Common myeloid progenitor, CD34-positive (primary cell): Measurements from ENCODE around the gene FAM120AOS.

Experiments used
- CTCF ChIA-PET: fragments of 350-600 bp; sonication (Branson Sonifier 250); formaldehyde crosslinking; loops from one replicate; lab custom pipeline; 2021; ENCODE audit warnings: antibody characterized with exemption; lab: Charles Lee
- POLR2A ChIA-PET: fragments of 350-600 bp; sonication (Branson Sonifier 250); formaldehyde crosslinking; loops from one replicate; lab custom pipeline; 2021; ENCODE audit warnings: antibody characterized with exemption; lab: Charles Lee
- DNase-seq, 3 donors: peaks; one replicate each; pipeline versions ENCODE4 v3.0.0 to v3.0.0-alpha.2; 2013
- H3K27ac ChIP-seq, 2 experiments: 1 replicate in 1 of 2; 2 replicates in 1 of 2; pipeline ENCODE4 v1.7.0; 2013; ENCODE audit warnings: inconsistent platforms in 2 of 2, low read length in 2 of 2, mild to moderate bottlenecking in 2 of 2, low read depth in 1 of 2, moderate library complexity in 1 of 2; ENCODE audit not compliant: severe bottlenecking in 2 of 2, insufficient read depth in 1 of 2, poor library complexity in 1 of 2
- H3K27me3 ChIP-seq, 5 experiments: replicated peaks in 2 of 5; 1 replicate in 3 of 5; 2 replicates in 2 of 5; pipeline versions ENCODE4 v1.6.1 to v1.7.0; 2013; ENCODE audit warnings: low read length in 4 of 5, mild to moderate bottlenecking in 2 of 5, moderate library complexity in 2 of 5, inconsistent platforms in 1 of 5; ENCODE audit not compliant: insufficient read depth in 5 of 5, control insufficient read depth in 4 of 5
- H3K36me3 ChIP-seq, 4 experiments: 1 replicate in 2 of 4; 2 replicates in 2 of 4; pipeline versions ENCODE4 v1.6.1 to v1.7.0; 2013; ENCODE audit warnings: low read length in 3 of 4, control low read depth in 1 of 4, mild to moderate bottlenecking in 1 of 4; ENCODE audit not compliant: control insufficient read depth in 4 of 4, insufficient read depth in 4 of 4
- H3K4me1 ChIP-seq, 4 experiments: 1 replicate in 3 of 4; 2 replicates in 1 of 4; pipeline versions ENCODE4 v1.6.1 to v1.7.1; 2013; ENCODE audit warnings: low read length in 3 of 4, mild to moderate bottlenecking in 3 of 4, control low read depth in 1 of 4, inconsistent platforms in 1 of 4, moderate library complexity in 1 of 4; ENCODE audit not compliant: control insufficient read depth in 4 of 4, insufficient read depth in 4 of 4; ENCODE audit errors: control extremely low read depth in 1 of 4
- H3K4me3 ChIP-seq, 7 experiments: 1 replicate in 4 of 7; 2 replicates in 3 of 7; pipeline versions ENCODE4 v1.5.1 to v1.7.0; 2013; ENCODE audit warnings: mild to moderate bottlenecking in 7 of 7, low read length in 6 of 7, moderate library complexity in 6 of 7, inconsistent platforms in 2 of 7, low read depth in 2 of 7, control low read depth in 1 of 7; ENCODE audit not compliant: insufficient read depth in 4 of 7, control insufficient read depth in 1 of 7; ENCODE audit errors: extremely low read depth in 1 of 7
- H3K9me3 ChIP-seq, 5 experiments: 1 replicate in 4 of 5; 2 replicates in 1 of 5; pipeline versions ENCODE4 v1.6.1 to v1.7.1; 2013; ENCODE audit warnings: low read length in 4 of 5, mild to moderate bottlenecking in 2 of 5, inconsistent platforms in 1 of 5, low read depth in 1 of 5, moderate library complexity in 1 of 5; ENCODE audit not compliant: control insufficient read depth in 4 of 5, insufficient read depth in 2 of 5; ENCODE audit errors: control extremely low read depth in 1 of 5
- WGBS: methylation state at CpG from one replicate; pipeline ENCODE4 v1.1.5; 2013; ENCODE audit not compliant: insufficient coverage; 5-methylcytosine and 5-hydroxymethylcytosine counted together

FAM120AOS gene

DNA sequence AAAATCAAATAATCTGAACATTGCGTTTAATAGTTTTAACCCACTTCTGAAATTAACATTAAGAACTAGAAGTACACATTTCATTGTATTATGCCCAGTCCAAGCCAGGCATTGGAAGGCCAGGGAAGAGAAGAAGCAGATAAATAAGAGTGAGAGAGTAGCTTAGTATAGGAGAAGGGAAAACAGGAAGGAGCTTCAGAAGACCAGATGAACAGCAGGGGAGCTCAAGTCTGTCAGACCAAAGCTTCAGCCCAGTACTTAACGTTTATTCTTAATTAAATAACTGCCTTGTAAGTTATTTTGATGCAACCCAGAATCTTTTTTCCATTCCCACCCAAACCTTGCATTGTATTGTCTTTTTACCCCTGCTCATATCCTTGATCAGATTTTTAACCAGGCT lies 11.5 kb upstream of the FAM120AOS start:
- H3K4me3 ChIP-seq: no peak overlapping the region
- peak overlapping the region in 1 of 2 experiments; percentile 63 for H3K27ac ChIP-seq
- no peaks in the 10 kb centered on the region for H3K9me3 ChIP-seq
- ChIA-PET CTCF (interaction anchor here (0.9 to 3.0 kb wide), 5 partner anchors 11 to 28 kb away, joined by 3 to 16 read pairs (median 3); partner anchors contain the start of genes FAM120A and FAM120AOS), POLR2A (no interaction called here)
- no peaks in the 10 kb centered on the region for H3K36me3 ChIP-seq
- no CpG with 5 or more reads among the region's 2 CpGs for WGBS
- H3K4me1 ChIP-seq: peaks cover 11 to 58% (median 29%) of the 10 kb centered on the region in 4 experiments
- no peaks in the 10 kb centered on the region for H3K27me3 ChIP-seq
- DNase-seq: no peak

DNA sequence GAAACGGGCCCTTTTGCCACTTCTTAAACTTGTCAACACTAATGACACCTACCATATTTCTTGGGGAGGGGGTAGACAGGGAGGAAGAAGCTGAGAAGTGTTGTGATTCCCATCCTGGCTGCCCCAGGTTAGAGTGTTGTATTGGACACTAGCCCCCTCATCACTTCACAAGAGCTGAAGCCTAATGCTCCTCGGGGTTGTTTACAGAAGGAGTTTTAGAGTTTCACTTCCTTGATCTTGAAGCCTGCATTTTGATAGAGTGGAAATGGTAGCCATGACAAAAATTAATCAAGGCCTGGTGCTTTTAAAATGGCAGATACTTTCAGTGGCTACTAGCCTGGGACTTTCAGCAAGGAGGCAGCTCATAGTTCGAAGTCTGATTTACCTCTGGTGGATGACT lies 11.0 kb upstream of the FAM120AOS start:
- no peak overlapping the region for H3K4me3 ChIP-seq
- H3K9me3 ChIP-seq: no peaks in the 10 kb centered on the region
- no peaks in the 10 kb centered on the region for H3K27me3 ChIP-seq
- H3K27ac ChIP-seq: peak overlapping the region in 1 of 2 experiments; percentile 63
- WGBS: 80% methylated on average over 2 of the region's 3 CpGs
- no peaks in the 10 kb centered on the region for H3K36me3 ChIP-seq
- POLR2A ChIA-PET: no interaction called here
- peaks cover 11 to 60% (median 30%) of the 10 kb centered on the region in 4 experiments for H3K4me1 ChIP-seq
- CTCF ChIA-PET: interaction anchor here (0.9 to 3.0 kb wide), 6 partner anchors 10 to 29 kb away, joined by 3 to 16 read pairs (median 4); partner anchors contain the start of genes FAM120A and FAM120AOS
- no peak for DNase-seq

DNA sequence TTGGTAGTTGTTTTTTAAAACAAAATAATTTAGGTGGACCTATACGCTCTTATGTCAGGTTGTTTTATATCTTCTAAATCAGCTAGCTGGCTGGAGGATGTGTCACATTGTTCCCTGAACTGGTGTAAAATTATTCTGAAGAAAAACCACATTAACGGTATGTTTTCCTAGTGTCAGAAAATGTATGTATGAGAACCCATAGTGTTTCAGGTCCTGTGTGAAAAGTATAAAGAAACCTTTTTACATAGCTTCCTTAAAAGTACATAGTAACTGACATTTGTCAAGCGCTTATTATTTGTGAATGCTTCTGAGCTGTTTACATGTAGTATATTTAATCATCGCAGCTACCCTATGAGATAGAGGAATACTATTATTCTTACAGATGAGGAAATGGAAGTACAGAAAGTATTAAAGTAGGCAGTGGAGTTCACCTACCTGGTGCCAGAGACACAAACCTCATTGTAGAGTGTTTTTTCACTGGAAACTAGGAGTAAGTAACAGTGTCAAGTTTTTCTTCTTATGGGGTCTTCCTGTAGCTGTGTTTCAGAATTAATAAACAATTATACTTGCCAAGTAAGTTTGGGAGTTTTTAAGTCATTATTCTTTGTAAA lies 10.4 kb upstream of the FAM120AOS start:
- Histone ChIP-seq H3K27me3 (no peaks in the 10 kb centered on the region), H3K4me3 (no peak overlapping the region), H3K36me3 (no peaks in the 10 kb centered on the region), H3K27ac (peak overlapping the region in 1 of 2 experiments; percentile 63), H3K4me1 (peaks cover 11 to 61% (median 28%) of the 10 kb centered on the region in 4 experiments), H3K9me3 (no peaks in the 10 kb centered on the region)
- ChIA-PET CTCF (interaction anchor here (0.9 to 3.0 kb wide), 4 partner anchors 10 to 30 kb away, joined by 3 to 16 read pairs (median 4); partner anchors contain the start of gene FAM120AOS), POLR2A (no interaction called here)
- no CpG with 5 or more reads among the region's 4 CpGs for WGBS
- peak in 2 of 3 donors; percentile 18 to 35 for DNase-seq

DNA sequence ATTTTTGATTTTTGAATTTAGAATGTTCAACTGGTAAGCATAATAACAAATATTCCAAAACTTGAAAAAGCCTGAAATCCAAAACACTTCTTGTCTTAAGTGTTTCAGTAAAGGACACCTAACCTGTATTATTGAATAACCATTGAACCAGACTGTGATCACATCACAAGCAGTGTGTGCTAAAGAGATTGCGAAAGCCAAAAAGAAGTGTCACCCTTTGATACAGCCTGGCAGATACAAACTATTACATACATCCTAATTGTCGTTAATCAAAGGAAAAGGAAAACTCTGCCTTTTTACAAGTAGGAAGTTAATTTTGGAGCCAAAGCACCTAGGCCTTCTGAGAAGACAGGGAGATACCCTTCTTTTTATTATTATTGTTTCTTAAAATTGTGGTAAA lies 8.4 kb upstream of the FAM120AOS start:
- Histone ChIP-seq H3K9me3 (no peaks in the 10 kb centered on the region), H3K4me3 (no peak overlapping the region), H3K27me3 (no peaks in the 10 kb centered on the region), H3K27ac (no peak overlapping the region), H3K4me1 (peaks cover 4 to 50% (median 21%) of the 10 kb centered on the region in 4 experiments), H3K36me3 (peaks cover 0 to 8% (median 0%) of the 10 kb centered on the region in 4 experiments)
- whole genome bisulfite sequencing: no CpG with 5 or more reads among the region's 2 CpGs
- no peak for DNase-seq
- ChIA-PET CTCF (interaction anchor here (3.0 kb wide), 1 partner anchor 8 kb away, joined by 16 read pairs; the partner anchor contains the start of gene FAM120AOS), POLR2A (no interaction called here)

DNA sequence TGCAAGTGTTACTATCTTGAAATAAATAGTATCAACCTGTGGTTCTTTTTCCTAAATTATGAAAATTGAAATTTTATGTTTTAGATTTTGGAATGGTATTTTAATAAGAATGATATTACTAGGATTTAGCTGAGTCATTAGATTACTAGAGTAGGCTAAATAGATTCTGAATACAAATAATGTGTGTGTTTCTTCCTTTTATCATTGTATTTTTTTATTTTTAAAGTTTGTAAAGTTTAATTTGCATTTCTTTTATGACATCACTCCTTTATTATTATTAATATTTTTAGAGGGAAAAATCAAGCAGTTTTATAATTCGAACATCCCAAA lies 8.0 kb upstream of the FAM120AOS start:
- no peak overlapping the region for H3K4me3 ChIP-seq
- ChIA-PET POLR2A (no interaction called here), CTCF (no interaction called here)
- H3K27ac ChIP-seq: no peak overlapping the region
- H3K36me3 ChIP-seq: peaks cover 0 to 8% (median 0%) of the 10 kb centered on the region in 4 experiments
- peaks cover 0 to 46% (median 19%) of the 10 kb centered on the region in 4 experiments for H3K4me1 ChIP-seq
- no peaks in the 10 kb centered on the region for H3K9me3 ChIP-seq
- H3K27me3 ChIP-seq: no peaks in the 10 kb centered on the region
- DNase-seq: no peak
- no CpG with 5 or more reads among the region's 1 CpG for WGBS

DNA sequence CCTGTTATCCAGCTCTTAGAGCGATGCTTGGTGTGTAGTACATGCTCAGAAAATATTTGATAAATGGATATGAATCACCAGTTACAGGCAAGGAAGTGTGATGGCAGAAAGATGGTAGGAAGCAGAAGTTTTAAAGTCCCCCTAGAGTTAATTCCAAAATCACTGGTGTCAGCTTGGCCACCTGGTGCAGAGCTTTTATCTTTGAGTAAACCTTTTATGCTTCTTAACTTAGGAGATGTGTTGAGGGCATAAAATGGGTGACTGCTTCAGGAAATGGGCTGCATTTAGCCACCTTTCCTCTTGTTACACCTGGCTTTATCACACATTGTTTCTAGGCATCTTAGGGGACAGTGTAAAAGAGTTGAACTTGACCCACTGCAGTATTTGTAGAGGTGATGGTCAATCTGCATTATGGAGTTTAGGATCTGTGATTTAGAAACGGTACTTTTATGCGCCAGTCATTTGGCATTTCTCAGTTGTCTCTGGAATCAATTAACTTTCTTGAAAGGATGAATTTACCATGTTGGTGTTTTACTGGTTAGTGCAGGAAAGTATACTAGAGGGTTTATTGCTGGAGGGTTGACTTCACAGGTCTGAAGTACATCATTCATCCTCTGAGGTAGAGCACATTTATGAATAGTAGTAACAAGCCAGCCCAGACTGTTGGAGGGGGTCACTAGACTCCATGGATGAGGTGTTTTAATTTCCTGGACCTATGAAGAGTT lies 7.5 kb upstream of the FAM120AOS start:
- Histone ChIP-seq H3K27ac (no peak overlapping the region), H3K4me1 (peaks cover 0 to 43% (median 17%) of the 10 kb centered on the region in 4 experiments)

DNA sequence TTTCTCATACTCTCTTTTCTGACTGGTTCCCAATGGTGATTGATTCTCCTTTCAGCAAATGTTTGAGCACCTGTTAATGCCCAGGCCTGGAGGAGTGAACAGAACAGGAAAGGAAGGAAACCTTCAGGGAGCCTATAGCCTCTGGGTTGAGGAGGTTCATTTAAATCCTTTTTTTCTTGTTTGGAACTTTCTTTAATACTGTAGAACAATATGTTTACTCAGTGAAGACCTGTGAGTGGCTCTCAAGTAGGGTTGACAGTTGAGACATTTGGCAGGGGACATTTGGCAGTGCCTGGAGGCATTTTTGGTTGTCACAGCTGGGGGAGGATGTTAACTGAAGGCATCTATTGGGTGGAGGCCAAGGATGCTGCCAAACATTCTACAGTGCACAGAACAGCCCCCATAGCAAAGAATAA lies 6.1 kb upstream of the FAM120AOS start:
- DNase-seq: no peak
- H3K36me3 ChIP-seq: peaks cover 0 to 8% (median 0%) of the 10 kb centered on the region in 4 experiments
- POLR2A ChIA-PET: no interaction called here
- H3K27me3 ChIP-seq: no peaks in the 10 kb centered on the region
- peaks cover 0 to 38% (median 16%) of the 10 kb centered on the region in 4 experiments for H3K4me1 ChIP-seq
- H3K4me3 ChIP-seq: no peak overlapping the region
- CTCF ChIA-PET: interaction anchor here (0.9 kb wide), 1 partner anchor 41 kb away, joined by 3 read pairs; no protein-coding TSS in a partner anchor
- no peaks in the 10 kb centered on the region for H3K9me3 ChIP-seq
- no peak overlapping the region for H3K27ac ChIP-seq

More for the DNA sequence above, 7.5 kb upstream of the FAM120AOS start:
- peaks cover 0 to 8% (median 0%) of the 10 kb centered on the region in 4 experiments for H3K36me3 ChIP-seq
- H3K4me3 ChIP-seq: no peak overlapping the region
- no peaks in the 10 kb centered on the region for H3K27me3 ChIP-seq
- CTCF ChIA-PET: no interaction called here
- H3K9me3 ChIP-seq: no peaks in the 10 kb centered on the region
- DNase-seq: peak in 2 of 3 donors; percentile 18 to 40
- WGBS: 100% methylated on average over 3 of the region's 3 CpGs
- POLR2A ChIA-PET: no interaction called here
